Aorta (tissue), 5 donors: ENCODE measurements around the gene TENM4. TPM values are rescaled to one million over a fixed set of nuclear protein-coding genes. Genes with fewer than 3 reads are reported as not detected.

Experiments
- ATAC-seq: fragments of 200-7000 bp; cut with Tn5 transposase; one replicate; pipeline ENCODE4 v1.9.1; 2022; ENCODE audit warnings: moderate library complexity; ENCODE audit not compliant: low FRiP score
- DNase-seq, 2 donors: peaks; one replicate each; pipeline ENCODE4 v3.0.0-alpha.2; 2020
- H3K27ac ChIP-seq, 2 donors: one replicate each; pipeline ENCODE4 v1.5.1; 2013; ENCODE audit warnings: low read length in 2 of 2, mild to moderate bottlenecking in 2 of 2, moderate library complexity in 2 of 2, control low read depth in 1 of 2, inconsistent platforms in 1 of 2, low read depth in 1 of 2
- H3K27me3 ChIP-seq, 2 donors: one replicate each; pipeline ENCODE4 v1.6.1; 2013; ENCODE audit warnings: control low read depth in 1 of 2, low read length in 1 of 2, mild to moderate bottlenecking in 1 of 2, moderate library complexity in 1 of 2; ENCODE audit not compliant: insufficient read depth in 2 of 2, control insufficient read depth in 1 of 2
- H3K36me3 ChIP-seq, 2 donors: one replicate each; pipeline ENCODE4 v1.6.1; 2013; ENCODE audit warnings: control low read depth in 1 of 2, low read length in 1 of 2, mild to moderate bottlenecking in 1 of 2; ENCODE audit not compliant: insufficient read depth in 2 of 2, control insufficient read depth in 1 of 2
- H3K4me1 ChIP-seq, 2 donors: one replicate each; pipeline ENCODE4 v1.6.1; 2013; ENCODE audit warnings: low read length in 2 of 2, control low read depth in 1 of 2, mild to moderate bottlenecking in 1 of 2, moderate library complexity in 1 of 2; ENCODE audit not compliant: insufficient read depth in 2 of 2, control insufficient read depth in 1 of 2
- H3K4me3 ChIP-seq, 2 donors: one replicate each; pipeline ENCODE4 v1.5.1; 2013; ENCODE audit warnings: low read length in 2 of 2, control low read depth in 1 of 2, mild to moderate bottlenecking in 1 of 2
- H3K9me3 ChIP-seq: one replicate; pipeline ENCODE4 v1.6.1; 2013; ENCODE audit warnings: mild to moderate bottlenecking, low read length; ENCODE audit not compliant: control insufficient read depth
- whole genome bisulfite sequencing, 2 donors: extraction: QIAGEN DNeasy Blood & Tissue Kit; methylation state at CpG; one replicate each; pipeline ENCODE4 v1.1.7; 2013; 5-methylcytosine and 5-hydroxymethylcytosine counted together
- intact Hi-C, 2 donors: fragments of 100-400 bp; cut with DNase I; formaldehyde crosslinking; loops; one replicate each; pipeline versions ENCODE4 v1.14.2 to v1.15.0; 2022
- polyA plus RNA-seq, 2 donors: library from polyadenylated mRNA; stranded (reverse); fragments of 200-250 nt; gene quantifications; one replicate each; pipeline ENCODE4 v1.2.3, GENCODE V29; 2013
- total RNA-seq, 2 donors: library from RNA; stranded (reverse); fragmentation: NEBNext Ultra II Directional; extraction: Animal tissue kit (Norgen Biotek cat#: 25700); gene quantifications; one replicate each; pipeline ENCODE4 v1.2.1, GENCODE V29; 2021
- donor health status: healthy with polysubstance abuse.
- donor health status: Bipolar disorder and iron deficiency.
- donor health status: DM: no; HTN: no; CAD: no.
- donor health status: DM: no; HTN: no; CAD: no.
- donor health status: DM: yes; HTN: yes; CAD: no.

Gene TENM4
- total and polyA plus RNA-seq, 4 donors: 0.20 to 9.1 (median 2.5) TPM

GRCh38 chr11:79363861-79364378, 76.9 kb downstream of the TENM4 start:
- no peak overlapping the region for H3K27ac ChIP-seq
- H3K9me3 ChIP-seq: no peaks in the 10 kb centered on the region
- DNase-seq (no peak), ATAC-seq (no peak)
- WGBS, 2 donors: 84 to 86% methylated on average over 5 of the region's 5 CpGs
- no peak overlapping the region for H3K4me3 ChIP-seq
- intact Hi-C loops: no loop called here
- H3K27me3 ChIP-seq: no peaks in the 10 kb centered on the region
- no peaks in the 10 kb centered on the region for H3K4me1 ChIP-seq
- peaks cover 0 to 3% of the 10 kb centered on the region in 2 donors for H3K36me3 ChIP-seq

GRCh38 chr11:79363256-79363655, 77.6 kb downstream of the TENM4 start:
- H3K27ac ChIP-seq: no peak overlapping the region
- peaks cover 0 to 3% of the 10 kb centered on the region in 2 donors for H3K36me3 ChIP-seq
- ATAC-seq (no peak), DNase-seq (no peak)
- no peak overlapping the region for H3K4me3 ChIP-seq
- 78 to 83% methylated on average over 4 of the region's 4 CpGs for WGBS, 2 donors
- H3K9me3 ChIP-seq: no peaks in the 10 kb centered on the region
- intact Hi-C loops: no loop called here
- H3K4me1 ChIP-seq: no peaks in the 10 kb centered on the region
- no peaks in the 10 kb centered on the region for H3K27me3 ChIP-seq

GRCh38 chr11:79362821-79363220, 78.0 kb downstream of the TENM4 start:
- no peaks in the 10 kb centered on the region for H3K4me1 ChIP-seq
- peaks cover 0 to 3% of the 10 kb centered on the region in 2 donors for H3K36me3 ChIP-seq
- intact Hi-C loops: no loop called here
- no peak overlapping the region for H3K27ac ChIP-seq
- H3K4me3 ChIP-seq: no peak overlapping the region
- DNase-seq: no peak
- no peaks in the 10 kb centered on the region for H3K9me3 ChIP-seq
- 92 to 93% methylated on average over 4 of the region's 4 CpGs for WGBS, 2 donors
- H3K27me3 ChIP-seq: no peaks in the 10 kb centered on the region
- ATAC-seq: no peak

GRCh38 chr11:79362206-79362757, 78.5 kb downstream of the TENM4 start:
- Histone ChIP-seq H3K27me3 (no peaks in the 10 kb centered on the region), H3K9me3 (no peaks in the 10 kb centered on the region), H3K4me3 (no peak overlapping the region), H3K4me1 (no peaks in the 10 kb centered on the region), H3K36me3 (peaks cover 0 to 3% of the 10 kb centered on the region in 2 donors), H3K27ac (no peak overlapping the region)
- no peak for DNase-seq
- intact Hi-C loops: no loop called here
- WGBS, 2 donors: 88 to 89% methylated on average over 4 of the region's 4 CpGs
- ATAC-seq: no peak

- 68 to 75% methylated on average over 5 of the region's 5 CpGs for whole genome bisulfite sequencing, 2 donors
- H3K4me3 ChIP-seq: no peak overlapping the region
- H3K9me3 ChIP-seq: peaks cover 1% of the 10 kb centered on the region
- H3K4me1 ChIP-seq: no peaks in the 10 kb centered on the region
- no peak overlapping the region for H3K27ac ChIP-seq
- ATAC-seq (no peak), DNase-seq (no peak)
- no peaks in the 10 kb centered on the region for H3K36me3 ChIP-seq
- intact Hi-C loops: no loop called here
- H3K27me3 ChIP-seq: no peaks in the 10 kb centered on the region
Observed at GRCh38 chr11:79358258-79358657, 82.6 kb downstream of the TENM4 start.

GRCh38 chr11:79353706-79354105, 87.1 kb downstream of the TENM4 start:
- Histone ChIP-seq H3K36me3 (no peaks in the 10 kb centered on the region), H3K9me3 (peaks cover 1% of the 10 kb centered on the region), H3K4me3 (no peak overlapping the region), H3K27ac (no peak overlapping the region), H3K4me1 (no peaks in the 10 kb centered on the region), H3K27me3 (no peaks in the 10 kb centered on the region)
- no peak for DNase-seq
- intact Hi-C loops: no loop called here
- ATAC-seq: no peak
- WGBS, 2 donors: 5 to 6% methylated on average over 3 of the region's 3 CpGs

GRCh38 chr11:79352349-79352703, 88.5 kb downstream of the TENM4 start:
- Histone ChIP-seq H3K27me3 (no peaks in the 10 kb centered on the region), H3K4me3 (no peak overlapping the region), H3K27ac (no peak overlapping the region), H3K36me3 (no peaks in the 10 kb centered on the region), H3K4me1 (no peaks in the 10 kb centered on the region), H3K9me3 (peaks cover 1% of the 10 kb centered on the region)
- 42 to 56% methylated on average over 5 of the region's 5 CpGs for WGBS, 2 donors
- intact Hi-C loops: no loop called here
- no peak for DNase-seq
- ATAC-seq: no peak

- Histone ChIP-seq H3K27me3 (no peaks in the 10 kb centered on the region), H3K27ac (no peak overlapping the region), H3K36me3 (no peaks in the 10 kb centered on the region), H3K4me3 (no peak overlapping the region), H3K9me3 (no peaks in the 10 kb centered on the region), H3K4me1 (no peaks in the 10 kb centered on the region)
- intact Hi-C loops: no loop called here
- WGBS, 2 donors: 64 to 67% methylated on average over 5 of the region's 5 CpGs
- ATAC-seq (no peak), DNase-seq (no peak)
Observed at GRCh38 chr11:79348976-79349682, 91.7 kb downstream of the TENM4 start.

GRCh38 chr11:79346021-79346420, 94.8 kb downstream of the TENM4 start:
- DNase-seq (no peak), ATAC-seq (no peak)
- Histone ChIP-seq H3K27ac (no peak overlapping the region), H3K36me3 (no peaks in the 10 kb centered on the region), H3K27me3 (no peaks in the 10 kb centered on the region), H3K4me1 (no peaks in the 10 kb centered on the region), H3K9me3 (no peaks in the 10 kb centered on the region), H3K4me3 (no peak overlapping the region)
- intact Hi-C loops: no loop called here
- 40 to 61% methylated on average over 8 of the region's 8 CpGs for WGBS, 2 donors
